T-cell (primary cell): ENCODE data around the gene HCFC1. TPM values are rescaled to one million over a fixed set of nuclear protein-coding genes. Genes with fewer than 3 reads are reported as not detected.

Experiments used
- ATAC-seq, 4 experiments: fragments of 200-7000 bp in 3 of 4; fragments of 150-1000 bp in 1 of 4; cut with Tn5 transposase; replicated peaks in 1 of 4; 1 replicate in 3 of 4; 2 replicates in 1 of 4; pipeline ENCODE4 v1.10.0; 2021; ENCODE audit warnings: moderate library complexity in 3 of 4, mild to moderate bottlenecking in 2 of 4, moderate number of reproducible peaks in 1 of 4
- CTCF ChIA-PET, 2 donors: fragments of 300-600 bp; sonication (Branson Sonifier 250); formaldehyde crosslinking; loops; one replicate each; lab custom pipeline; 2022; ENCODE audit warnings: antibody characterized with exemption in 2 of 2; lab: Charles Lee
- POLR2A ChIA-PET, 2 donors: fragments of 300-600 bp; sonication (Branson Sonifier 250); formaldehyde crosslinking; loops; one replicate each; lab custom pipeline; 2022; ENCODE audit warnings: antibody characterized with exemption in 2 of 2; lab: Charles Lee
- DNase-seq, 35 experiments: peaks; one replicate each; pipeline versions ENCODE4 v3.0.0 to v3.0.0-alpha.2; 2013 to 2023
- H3K27ac ChIP-seq: one replicate; pipeline ENCODE4 v1.5.1; 2013; ENCODE audit warnings: low read length
- H3K27me3 ChIP-seq, 2 experiments: replicated peaks in 1 of 2; 1 replicate in 1 of 2; 2 replicates in 1 of 2; pipeline versions ENCODE4 v1.6.1 to v1.7.0; 2013; ENCODE audit warnings: low read length in 1 of 2, mixed read lengths in 1 of 2; ENCODE audit not compliant: control insufficient read depth in 2 of 2, insufficient read depth in 2 of 2; ENCODE audit errors: extremely low read depth in 1 of 2
- H3K36me3 ChIP-seq, 2 donors: 1 replicate in 1 of 2; 2 replicates in 1 of 2; pipeline versions ENCODE4 v1.6.1 to v1.7.0; 2013; ENCODE audit warnings: low read length in 1 of 2; ENCODE audit not compliant: control insufficient read depth in 2 of 2, insufficient read depth in 1 of 2; ENCODE audit errors: extremely low read depth in 1 of 2
- H3K4me1 ChIP-seq, 2 experiments: 1 replicate in 1 of 2; 2 replicates in 1 of 2; pipeline versions ENCODE4 v1.6.1 to v1.7.0; 2013; ENCODE audit warnings: low read length in 2 of 2, mixed read lengths in 1 of 2; ENCODE audit not compliant: insufficient read depth in 2 of 2, control insufficient read depth in 1 of 2; ENCODE audit errors: extremely low read depth in 1 of 2
- H3K4me3 ChIP-seq, 2 donors: 1 replicate in 1 of 2; 2 replicates in 1 of 2; pipeline versions ENCODE4 v1.5.1 to v1.7.0; 2013; ENCODE audit warnings: mild to moderate bottlenecking in 2 of 2, low read length in 1 of 2, moderate library complexity in 1 of 2; ENCODE audit not compliant: control insufficient read depth in 1 of 2; ENCODE audit errors: extremely low read depth in 1 of 2
- H3K9me3 ChIP-seq: 2 replicates; pipeline ENCODE4 v1.7.0; 2013
- H3K27ac Mint-ChIP-seq, 2 donors: one replicate each; pipeline ENCODE4 v1.8.0; 2020 to 2021; ENCODE audit warnings: mild to moderate bottlenecking in 2 of 2, mixed read lengths in 2 of 2
- H3K27me3 Mint-ChIP-seq, 2 donors: one replicate each; pipeline ENCODE4 v1.8.0; 2021 to 2022; ENCODE audit warnings: mixed read lengths in 2 of 2
- H3K36me3 Mint-ChIP-seq: one replicate; pipeline ENCODE4 v1.8.0; 2021; ENCODE audit warnings: mixed read lengths
- H3K4me1 Mint-ChIP-seq, 3 donors: one replicate each; pipeline ENCODE4 v1.8.0; 2020 to 2022; ENCODE audit warnings: mixed read lengths in 3 of 3, mild to moderate bottlenecking in 1 of 3
- H3K4me3 Mint-ChIP-seq, 3 donors: one replicate each; pipeline ENCODE4 v1.8.0; 2020 to 2022; ENCODE audit warnings: mild to moderate bottlenecking in 3 of 3, mixed read lengths in 3 of 3, moderate library complexity in 3 of 3
- H3K9me3 Mint-ChIP-seq, 3 donors: one replicate each; pipeline ENCODE4 v1.8.0; 2020 to 2022; ENCODE audit warnings: mixed read lengths in 3 of 3
- WGBS: methylation state at CpG from one replicate; pipeline ENCODE4 v1.1.5; 2013; ENCODE audit warnings: missing lambda C conversion rate; ENCODE audit not compliant: insufficient coverage; 5-methylcytosine and 5-hydroxymethylcytosine counted together
- total RNA-seq, 35 experiments: library from RNA in 6 of 35; stranded (reverse) in 6 of 35; fragments of 120-200 nt in 1 of 35; gene quantifications; one replicate each; pipeline versions ENCODE4 v1.2.1 to v1.2.4 and lab custom pipeline; 2013 to 2026

Gene HCFC1
- total RNA-seq, 5 donors from 2014 or later (not counting 1 experiment from before 2014, with no cell fraction given) = 67.1 to 73.4 (median 69.2) TPM

DNA sequence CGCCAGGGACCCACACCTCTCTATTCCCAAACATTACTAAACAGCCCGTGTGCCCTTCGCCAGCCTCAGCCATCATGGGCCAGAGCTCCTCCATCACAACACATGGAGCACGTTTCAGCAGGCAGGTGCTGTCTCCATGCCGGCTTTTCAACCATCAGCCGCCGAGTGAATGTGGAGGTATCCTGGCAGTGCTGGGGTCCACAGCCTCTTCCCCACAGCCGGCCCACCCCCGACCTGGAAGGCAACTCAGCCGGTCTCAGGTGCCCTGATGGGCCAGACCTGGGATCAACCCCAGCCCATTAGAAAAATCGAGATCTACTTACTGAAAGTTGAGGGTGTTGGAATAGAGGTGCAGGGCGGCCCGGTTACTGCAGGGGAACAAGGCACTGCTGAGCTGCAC lies 39.9 kb downstream of the HCFC1 start:
- ChIA-PET CTCF (no interaction called here), POLR2A (no interaction called here)
- H3K36me3 ChIP-seq = peaks cover 0 to 17% of the 10 kb centered on the region in 2 donors
- ATAC-seq = no peak
- no peak overlapping the region for H3K4me3 ChIP-seq
- DNase-seq = no peak
- no peaks in the 10 kb centered on the region for H3K27me3 ChIP-seq
- H3K27ac ChIP-seq = no peak overlapping the region
- Mint-ChIP-seq H3K27me3 (peaks cover 0 to 9% of the 10 kb centered on the region in 2 donors), H3K9me3 (no peaks in the 10 kb centered on the region), H3K36me3 (peaks cover 6% of the 10 kb centered on the region), H3K27ac (peak overlapping the region; percentile 25 to 76), H3K4me1 (peaks cover 35 to 41% (median 35%) of the 10 kb centered on the region in 3 donors), H3K4me3 (no peak overlapping the region)
- WGBS = no CpG with 5 or more reads among the region's 13 CpGs
- no peaks in the 10 kb centered on the region for H3K9me3 ChIP-seq
- peaks cover 3 to 46% of the 10 kb centered on the region in 2 experiments for H3K4me1 ChIP-seq

DNA sequence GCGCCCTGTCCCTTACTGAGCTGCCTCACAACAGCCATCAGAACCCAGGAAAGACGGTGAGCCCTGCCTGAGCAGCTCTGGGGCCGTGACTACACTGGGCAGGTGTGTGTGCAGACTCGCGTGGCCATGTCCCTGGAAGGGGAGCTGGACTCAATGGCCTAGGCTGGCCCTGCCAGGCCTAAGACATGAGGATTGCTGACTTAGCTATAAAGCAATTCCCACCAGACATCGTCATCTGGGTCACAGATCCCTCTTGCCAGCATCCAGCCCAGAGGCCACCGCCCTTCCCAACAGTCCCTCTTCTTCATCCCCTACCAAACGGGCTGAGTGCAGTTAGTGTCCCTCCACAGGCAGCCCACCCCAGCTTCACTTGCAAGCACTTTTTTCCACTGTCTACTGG lies 40.5 kb downstream of the HCFC1 start:
- H3K36me3 Mint-ChIP-seq = peaks cover 6% of the 10 kb centered on the region
- H3K4me3 Mint-ChIP-seq = peak overlapping the region in 1 of 3 donors; percentile 14
- WGBS = 94% methylated on average over 3 of the region's 8 CpGs
- peaks cover 33 to 43% (median 39%) of the 10 kb centered on the region in 3 donors for H3K4me1 Mint-ChIP-seq
- DNase-seq (no peak), ATAC-seq (no peak)
- no peak overlapping the region for H3K4me3 ChIP-seq
- H3K4me1 ChIP-seq = peaks cover 3 to 49% of the 10 kb centered on the region in 2 experiments
- peak overlapping the region in 1 of 2 donors; percentile 76 for H3K27ac Mint-ChIP-seq
- no peaks in the 10 kb centered on the region for H3K9me3 ChIP-seq
- H3K27ac ChIP-seq = no peak overlapping the region
- no peaks in the 10 kb centered on the region for H3K27me3 ChIP-seq
- POLR2A ChIA-PET = no interaction called here
- CTCF ChIA-PET = no interaction called here
- H3K9me3 Mint-ChIP-seq = no peaks in the 10 kb centered on the region
- H3K27me3 Mint-ChIP-seq = peaks cover 0 to 6% of the 10 kb centered on the region in 2 donors
- H3K36me3 ChIP-seq = peaks cover 0 to 17% of the 10 kb centered on the region in 2 donors

DNA sequence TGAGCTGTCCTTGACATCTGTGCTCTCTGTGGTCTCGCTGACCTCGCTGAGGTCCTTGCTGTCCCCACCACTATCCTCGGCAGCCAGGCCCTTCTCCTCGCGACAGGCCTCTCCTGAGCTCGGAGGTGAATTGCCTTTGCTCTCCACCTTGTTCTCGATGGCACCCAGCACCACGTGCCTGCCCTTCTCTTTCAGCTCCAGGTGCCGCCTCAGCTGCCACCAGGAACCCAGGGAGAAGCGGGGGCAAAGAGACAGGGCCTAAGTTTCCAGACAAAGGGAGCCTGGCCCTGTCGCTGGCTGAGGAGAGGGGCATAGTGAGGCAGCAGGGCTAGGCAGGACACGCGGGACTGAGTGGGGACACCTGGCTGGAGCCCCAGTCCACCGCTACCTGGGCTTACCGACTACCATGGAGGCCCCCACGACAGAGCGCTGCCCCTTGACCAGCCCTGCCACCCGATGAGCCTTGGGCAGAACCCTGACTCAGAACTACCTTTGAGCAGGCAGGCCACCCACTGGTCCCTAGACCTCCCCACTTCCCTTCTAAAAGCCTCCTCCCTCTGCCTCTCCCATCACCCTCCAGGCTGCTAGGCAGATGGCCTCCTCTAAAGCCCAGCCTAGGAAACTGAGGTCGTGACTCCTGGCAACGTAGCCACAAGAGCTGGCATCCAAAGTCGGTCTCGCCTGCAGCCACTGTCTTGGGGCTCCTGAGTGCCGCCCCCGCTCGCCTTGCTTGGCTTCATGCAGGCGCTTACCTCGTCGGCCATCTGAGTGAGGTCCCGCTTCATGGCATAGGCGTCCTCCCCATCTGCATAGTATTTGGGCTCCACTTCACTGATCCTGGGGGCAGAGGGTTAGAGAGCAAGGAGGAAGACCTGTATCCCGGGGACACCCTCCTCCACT lies 41.4 kb downstream of the HCFC1 start:
- Mint-ChIP-seq H3K27me3 (peaks cover 0 to 3% of the 10 kb centered on the region in 2 donors), H3K4me1 (peaks cover 33 to 45% (median 39%) of the 10 kb centered on the region in 3 donors), H3K27ac (peak overlapping the region; percentile 28 to 55), H3K9me3 (no peaks in the 10 kb centered on the region), H3K36me3 (peaks cover 6% of the 10 kb centered on the region), H3K4me3 (peak overlapping the region in 1 of 3 donors; percentile 10)
- POLR2A ChIA-PET = interaction anchor here in 1 of 2 donors (0.6 kb wide), 1 partner anchor 206 kb away, joined by 5 read pairs; the partner anchor contains the start of gene BCAP31
- H3K36me3 ChIP-seq = peaks cover 0 to 17% of the 10 kb centered on the region in 2 donors
- ATAC-seq (no peak), DNase-seq (no peak)
- no peaks in the 10 kb centered on the region for H3K9me3 ChIP-seq
- 87% methylated on average over 12 of the region's 31 CpGs for WGBS
- CTCF ChIA-PET = no interaction called here
- H3K27ac ChIP-seq = peak overlapping the region; percentile 41
- H3K4me1 ChIP-seq = peaks cover 3 to 48% of the 10 kb centered on the region in 2 experiments
- H3K27me3 ChIP-seq = no peaks in the 10 kb centered on the region
- H3K4me3 ChIP-seq = no peak overlapping the region

DNA sequence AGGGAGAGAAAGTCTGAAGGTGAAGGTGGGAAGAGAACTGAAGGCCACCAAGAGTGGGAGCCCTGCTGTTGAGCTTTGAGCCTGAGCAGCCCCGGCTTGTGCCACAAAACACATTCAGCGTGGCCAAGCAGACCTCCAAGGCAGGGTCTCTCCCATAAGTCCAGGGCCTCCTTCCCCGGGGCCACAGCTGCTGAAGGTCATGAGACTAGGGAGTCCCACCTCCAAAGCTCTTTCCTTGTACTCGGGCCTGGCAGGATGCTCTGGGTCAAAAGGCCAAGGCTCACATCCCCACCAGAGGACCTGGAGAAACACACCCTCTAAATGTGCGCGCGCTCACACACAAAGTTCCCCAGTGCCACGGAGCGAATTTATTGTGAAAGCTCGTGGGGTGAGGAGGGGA lies 42.0 kb downstream of the HCFC1 start:
- 80% methylated on average over 2 of the region's 10 CpGs for WGBS
- peak overlapping the region; percentile 81 to 82 for H3K27ac Mint-ChIP-seq
- peaks cover 36 to 51% (median 45%) of the 10 kb centered on the region in 3 donors for H3K4me1 Mint-ChIP-seq
- H3K27ac ChIP-seq = peak overlapping the region; percentile 41
- ChIA-PET POLR2A (no interaction called here), CTCF (interaction anchor here in 1 of 2 donors (0.6 kb wide), 1 partner anchor 83 kb away, joined by 3 read pairs; no protein-coding TSS in a partner anchor)
- no peak for DNase-seq
- H3K4me3 ChIP-seq = no peak overlapping the region
- no peak for ATAC-seq
- H3K4me1 ChIP-seq = peaks cover 3 to 52% of the 10 kb centered on the region in 2 experiments
- H3K27me3 Mint-ChIP-seq = peaks cover 0 to 3% of the 10 kb centered on the region in 2 donors
- H3K36me3 ChIP-seq = peaks cover 0 to 17% of the 10 kb centered on the region in 2 donors
- peak overlapping the region in 2 of 3 donors; percentile 46 to 95 for H3K4me3 Mint-ChIP-seq
- H3K36me3 Mint-ChIP-seq = peaks cover 6% of the 10 kb centered on the region
- no peaks in the 10 kb centered on the region for H3K9me3 Mint-ChIP-seq
- H3K9me3 ChIP-seq = no peaks in the 10 kb centered on the region
- H3K27me3 ChIP-seq = no peaks in the 10 kb centered on the region

DNA sequence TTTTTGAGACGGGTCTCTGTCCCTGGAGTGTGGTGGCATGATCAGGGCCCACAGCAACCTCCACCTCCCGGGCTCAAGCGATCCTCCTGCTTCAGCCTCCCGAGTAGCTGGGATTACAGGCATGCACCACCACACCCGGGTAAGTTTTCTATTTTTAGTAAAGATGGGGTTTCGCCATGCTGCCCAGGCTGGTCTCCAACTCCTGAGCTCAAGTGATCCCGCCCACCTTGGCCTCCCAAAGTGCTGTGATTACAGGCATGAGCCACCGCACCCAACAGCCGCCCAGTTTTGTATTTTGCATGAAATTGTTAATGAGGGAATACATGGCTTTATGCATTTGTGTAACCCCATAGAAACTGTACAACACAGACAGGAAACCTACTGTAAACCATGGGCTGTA lies 42.8 kb downstream of the HCFC1 start:
- H3K27ac ChIP-seq = peak overlapping the region; percentile 41

More for the DNA sequence above, 42.8 kb downstream of the HCFC1 start:
- peaks cover 38 to 53% (median 47%) of the 10 kb centered on the region in 3 donors for H3K4me1 Mint-ChIP-seq
- Histone ChIP-seq H3K36me3 (peaks cover 0 to 17% of the 10 kb centered on the region in 2 donors), H3K9me3 (no peaks in the 10 kb centered on the region), H3K4me3 (peak overlapping the region; percentile 17 to 45), H3K4me1 (peaks cover 3 to 54% of the 10 kb centered on the region in 2 experiments), H3K27me3 (no peaks in the 10 kb centered on the region)
- DNase-seq (no peak), ATAC-seq (no peak)
- WGBS = no CpG with 5 or more reads among the region's 9 CpGs
- ChIA-PET POLR2A (interaction anchor here in 1 of 2 donors (0.6 kb wide), 1 partner anchor 41 kb away, joined by 4 read pairs; no protein-coding TSS in a partner anchor), CTCF (interaction anchor here (0.6 to 1.3 kb wide), 10 partner anchors 16 to 195 kb away, joined by 3 to 6 read pairs (median 4); partner anchors contain the start of genes IDH3G (in 1 of the 2), RENBP (in 1 of the 2) and SSR4 (in 1 of the 2))
- peaks cover 0 to 3% of the 10 kb centered on the region in 2 donors for H3K27me3 Mint-ChIP-seq
- H3K27ac Mint-ChIP-seq = peak overlapping the region; percentile 81 to 82
- H3K9me3 Mint-ChIP-seq = no peaks in the 10 kb centered on the region
- H3K4me3 Mint-ChIP-seq = peak overlapping the region; percentile 46 to 95 (median 53)
- H3K36me3 Mint-ChIP-seq = peaks cover 6% of the 10 kb centered on the region
